ENCODE results near the gene CYB561A3. TPM values are rescaled to one million over a fixed set of nuclear protein-coding genes. Genes with fewer than 3 reads are reported as not detected.

The CYB561A3 gene
- total RNA-seq, 2 donors from 2014 or later: 15.0 to 27.3 TPM

- H3K4me1 ChIP-seq: peaks cover 0 to 23% of the 10 kb centered on the region in 2 donors
- DNase-seq (ENCODE audit: low spot score): no peak
- no peaks in the 10 kb centered on the region for H3K27me3 ChIP-seq
- no peaks in the 10 kb centered on the region for H3K9me3 ChIP-seq
- TF ChIP-seq CTCF (IDR thresholded peaks at IDR 0.05): no peak
- H3K27ac ChIP-seq: no peak overlapping the region
- H3K4me3 ChIP-seq: no peak overlapping the region
- H3K36me3 ChIP-seq: peaks cover 12% of the 10 kb centered on the region
Observed at GRCh38 chr11:61357894-61358239, 3.8 kb downstream of the CYB561A3 start.

- no peak for TF ChIP-seq CTCF (IDR thresholded peaks at IDR 0.05)
- no peak overlapping the region for H3K27ac ChIP-seq
- peaks cover 16% of the 10 kb centered on the region for H3K36me3 ChIP-seq
- no peaks in the 10 kb centered on the region for H3K27me3 ChIP-seq
- H3K4me1 ChIP-seq: peaks cover 0 to 20% of the 10 kb centered on the region in 2 donors
- no peak overlapping the region for H3K4me3 ChIP-seq
- DNase-seq (ENCODE audit: low spot score): no peak
- no peaks in the 10 kb centered on the region for H3K9me3 ChIP-seq
Observed at GRCh38 chr11:61357233-61357893, 4.3 kb downstream of the CYB561A3 start.

- H3K27me3 ChIP-seq: no peaks in the 10 kb centered on the region
- peaks cover 0 to 20% of the 10 kb centered on the region in 2 donors for H3K4me1 ChIP-seq
- H3K4me3 ChIP-seq: no peak overlapping the region
- H3K27ac ChIP-seq: no peak overlapping the region
- TF ChIP-seq CTCF (IDR thresholded peaks at IDR 0.05): no peak
- H3K36me3 ChIP-seq: peaks cover 20% of the 10 kb centered on the region
- no peaks in the 10 kb centered on the region for H3K9me3 ChIP-seq
- DNase-seq (ENCODE audit: low spot score): no peak
Observed at GRCh38 chr11:61356706-61357105, 5.0 kb downstream of the CYB561A3 start.

- Histone ChIP-seq H3K4me1 (no peaks in the 10 kb centered on the region), H3K9me3 (no peaks in the 10 kb centered on the region), H3K4me3 (no peak overlapping the region), H3K36me3 (peaks cover 38% of the 10 kb centered on the region), H3K27ac (no peak overlapping the region), H3K27me3 (no peaks in the 10 kb centered on the region)
- DNase-seq (ENCODE audit: low spot score): no peak
- no peak for TF ChIP-seq CTCF (IDR thresholded peaks at IDR 0.05)
Observed at GRCh38 chr11:61354208-61354607, 7.5 kb downstream of the CYB561A3 start.

GRCh38 chr11:61353131-61354067 is 8.3 kb downstream of the CYB561A3 start:
- H3K4me1 ChIP-seq: no peaks in the 10 kb centered on the region
- no peak for DNase-seq (ENCODE audit: low spot score)
- no peak overlapping the region for H3K27ac ChIP-seq
- H3K27me3 ChIP-seq: no peaks in the 10 kb centered on the region
- no peaks in the 10 kb centered on the region for H3K9me3 ChIP-seq
- H3K4me3 ChIP-seq: no peak overlapping the region
- H3K36me3 ChIP-seq: peaks cover 46% of the 10 kb centered on the region
- no peak for TF ChIP-seq CTCF (IDR thresholded peaks at IDR 0.05)
